Left colon (tissue), 2 donors: ENCODE measurements around the gene PARD6G. TPM values are rescaled to one million over a fixed set of nuclear protein-coding genes. Genes with fewer than 3 reads are reported as not detected.
"Not testable (repeated sequence)": the region's sequence is repeated elsewhere in the genome, so short reads cannot be mapped to it uniquely, and the experiment has no call there.

Experiments
- ATAC-seq: fragments of 200-7000 bp; cut with Tn5 transposase; one replicate; pipeline ENCODE4 v1.9.1; 2020; ENCODE audit warnings: mild to moderate bottlenecking, moderate library complexity
- DNase-seq, 2 donors: peaks; one replicate each; pipeline ENCODE4 v3.0.0-alpha.2; 2020
- intact Hi-C, 2 donors: fragments of 100-400 bp; cut with DNase I in 1 of 2; cut with micrococcal nuclease in 1 of 2; formaldehyde crosslinking; loops; one replicate each; pipeline versions ENCODE4 v1.11.2 to v1.14.0; 2022; cut with DNase I, micrococcal nuclease
- total RNA-seq, 2 donors: library from RNA; stranded (reverse); fragmentation: NEBNext Ultra II Directional; extraction: Animal tissue kit (Norgen Biotek cat#: 25700); gene quantifications; one replicate each; pipeline ENCODE4 v1.2.1, GENCODE V29; 2021
- donor health status: DM: no; HTN: no; CAD: no.
- donor health status: DM: yes; HTN: yes; CAD: no.

PARD6G gene
- total RNA-seq, 2 donors from 2014 or later = 2.5 to 2.7 TPM

DNA sequence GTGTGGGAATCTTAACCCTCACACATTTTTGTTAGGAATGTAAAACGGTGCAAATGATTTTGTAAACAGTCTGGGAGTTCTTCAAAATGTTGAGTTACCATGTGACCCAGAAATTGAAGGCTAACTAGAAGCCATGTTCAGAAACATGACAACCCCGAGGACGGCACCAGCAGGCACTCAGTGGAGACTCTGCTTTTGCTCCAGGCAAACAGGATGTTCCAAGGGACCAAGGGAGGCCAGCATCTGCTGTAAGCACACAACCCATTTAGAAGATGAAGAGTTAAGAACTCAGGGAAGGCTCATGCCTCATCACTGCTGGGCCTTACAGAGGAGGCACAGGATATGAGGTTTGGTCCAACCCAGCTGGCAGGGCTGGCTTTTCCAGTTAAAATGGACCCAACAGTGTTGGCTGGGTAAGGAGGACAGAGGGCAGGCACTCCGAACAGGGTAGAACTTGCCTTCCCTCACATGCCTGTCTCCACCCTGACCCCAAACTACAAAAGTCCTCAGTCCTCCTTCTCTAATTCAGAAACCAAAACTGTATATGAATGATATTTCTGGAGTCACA, 23.6 kb downstream of the PARD6G start:
- ATAC-seq = no peak
- no peak for DNase-seq
- intact Hi-C loops = no loop called here

DNA sequence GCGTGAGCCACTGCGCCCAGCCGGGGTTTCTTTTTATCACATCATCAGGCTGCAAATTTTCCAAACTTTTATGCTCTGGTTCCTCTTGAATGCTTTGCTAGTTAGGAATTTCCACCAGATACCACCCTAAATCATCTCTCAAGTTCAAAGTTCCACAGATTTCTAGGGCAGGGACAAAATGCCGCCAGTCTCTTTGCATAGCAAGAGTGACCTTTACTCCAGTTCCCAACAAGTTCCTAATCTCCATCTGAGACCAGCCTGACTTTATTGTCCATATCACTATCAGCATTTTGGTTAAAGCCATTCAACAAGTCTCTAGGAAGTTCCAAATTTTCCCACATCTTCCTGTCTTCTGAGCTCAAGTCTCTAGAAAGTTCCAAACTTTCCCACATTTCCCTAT, 27.8 kb downstream of the PARD6G start:
- ATAC-seq, DNase-seq, intact Hi-C loops: not testable (repeated sequence)

DNA sequence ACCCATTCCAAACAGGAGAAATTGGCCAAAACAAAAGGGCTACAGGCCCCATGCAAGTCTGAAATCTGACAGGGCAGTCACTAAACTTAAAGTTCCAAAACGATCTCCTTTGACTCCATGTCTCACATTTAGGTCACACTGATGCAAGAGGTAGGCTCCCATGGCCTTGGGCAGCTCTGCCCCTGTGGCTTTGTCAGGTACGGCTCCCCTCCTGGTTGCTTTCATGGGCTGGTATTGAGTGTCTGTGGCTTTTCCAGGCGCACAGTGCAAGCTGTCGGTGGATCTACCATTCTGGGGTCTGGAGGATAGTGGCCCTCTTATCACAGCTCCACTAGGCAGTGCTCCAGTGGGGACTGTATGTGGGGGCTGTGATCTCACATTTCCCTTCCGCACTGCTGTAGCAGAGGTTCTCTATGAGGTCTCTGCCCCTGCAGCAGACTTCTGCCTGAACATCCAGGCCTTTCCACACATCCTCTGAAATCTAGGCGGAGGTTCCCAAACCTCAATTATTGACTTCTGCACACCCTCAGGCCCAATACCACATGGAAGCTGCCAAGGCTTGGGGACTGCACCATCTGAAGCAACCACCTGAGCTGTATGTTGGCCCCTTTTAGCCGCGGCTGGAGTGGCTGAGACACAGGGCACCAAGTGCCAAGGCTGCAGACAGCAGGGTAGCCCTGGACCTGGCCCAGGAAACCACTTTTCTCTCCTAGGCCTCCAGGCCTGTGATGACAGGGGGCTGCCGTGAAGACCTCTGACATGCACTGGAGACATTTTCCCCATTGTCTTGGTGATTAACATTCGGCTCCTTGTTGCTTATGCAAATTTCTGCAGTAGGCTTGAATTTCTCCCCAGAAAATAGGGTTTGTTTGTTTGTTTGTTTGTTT, 28.7 kb downstream of the PARD6G start:
- intact Hi-C loops = no loop called here
- ATAC-seq = no peak
- no peak for DNase-seq

DNA sequence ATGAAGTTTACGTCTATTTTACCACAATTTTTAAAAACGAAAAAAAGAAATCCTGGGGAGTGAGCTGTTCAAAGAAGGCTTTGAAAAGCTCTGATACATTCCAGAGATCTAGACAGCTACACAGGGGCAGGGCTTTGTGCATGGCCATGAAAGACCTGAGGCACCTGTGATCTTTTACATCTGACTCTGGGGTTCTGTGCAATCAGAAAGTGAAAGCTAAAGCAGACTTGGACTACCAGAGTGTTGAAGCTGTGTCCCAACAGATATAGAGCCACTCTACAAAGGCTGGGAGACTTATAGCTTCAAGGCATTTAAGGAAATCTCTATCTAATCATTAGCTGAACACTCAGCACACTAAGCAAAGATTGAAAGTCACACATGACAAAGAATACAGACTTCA, 34.1 kb downstream of the PARD6G start:
- ATAC-seq (no peak), DNase-seq (no peak)
- intact Hi-C loops = no loop called here

DNA sequence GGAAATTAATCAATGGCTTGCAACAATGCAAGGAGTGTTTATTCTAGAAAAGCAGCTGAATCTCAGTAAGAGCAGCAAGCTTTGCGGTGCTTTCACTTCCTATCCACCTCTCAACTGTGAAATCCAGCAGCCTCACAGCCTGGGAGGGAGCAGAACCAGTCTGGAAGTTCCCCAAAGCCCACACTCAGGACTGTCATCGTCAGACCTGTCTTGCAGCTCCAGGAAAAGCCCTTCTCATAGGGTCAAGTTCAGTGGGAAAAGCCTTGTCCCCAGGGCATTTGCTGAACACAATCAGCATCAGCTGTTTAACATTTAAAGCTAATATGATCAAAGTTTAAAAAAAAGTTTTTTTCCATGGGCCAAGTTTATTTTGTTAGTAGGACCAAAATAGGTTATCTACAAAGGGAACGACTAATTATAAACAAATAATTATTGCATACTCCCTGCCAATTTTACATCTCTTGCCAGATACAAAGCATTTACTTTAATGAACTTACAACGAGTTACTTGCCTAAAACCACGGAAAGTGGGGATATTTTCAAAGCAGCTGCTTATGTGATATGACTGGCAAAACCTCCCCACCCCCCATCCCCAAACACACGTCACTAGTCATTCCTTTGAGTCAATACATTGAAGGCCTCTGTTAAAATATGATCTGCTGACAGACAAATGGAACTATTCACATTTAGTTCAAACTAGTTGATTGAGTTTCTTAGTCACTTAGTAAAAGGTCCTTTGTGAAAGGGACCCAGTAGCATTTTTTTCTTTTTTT, 36.8 kb downstream of the PARD6G start:
- DNase-seq (no peak), ATAC-seq (no peak)
- intact Hi-C loops = no loop called here

DNA sequence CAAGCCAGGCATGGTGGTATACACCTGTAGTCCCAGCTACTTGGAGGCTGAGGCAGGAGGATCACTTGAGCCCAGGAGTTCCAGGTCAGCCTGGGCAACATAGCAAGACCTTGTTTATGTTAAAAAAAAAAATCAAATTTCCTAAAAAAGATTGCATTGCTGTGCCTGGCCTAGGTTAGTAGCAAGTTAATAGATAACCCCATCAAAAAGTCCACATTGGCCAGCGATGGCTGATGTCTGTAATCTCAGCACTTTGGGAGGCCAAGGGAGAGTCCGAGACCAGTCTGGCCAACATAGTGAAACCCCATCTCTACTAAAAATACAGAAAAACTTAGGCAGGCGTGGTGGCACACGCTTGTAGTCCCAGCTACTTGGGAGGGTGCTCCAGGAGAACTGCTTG, 38.7 kb downstream of the PARD6G start:
- DNase-seq (no peak), ATAC-seq (no peak)
- intact Hi-C loops = no loop called here

DNA sequence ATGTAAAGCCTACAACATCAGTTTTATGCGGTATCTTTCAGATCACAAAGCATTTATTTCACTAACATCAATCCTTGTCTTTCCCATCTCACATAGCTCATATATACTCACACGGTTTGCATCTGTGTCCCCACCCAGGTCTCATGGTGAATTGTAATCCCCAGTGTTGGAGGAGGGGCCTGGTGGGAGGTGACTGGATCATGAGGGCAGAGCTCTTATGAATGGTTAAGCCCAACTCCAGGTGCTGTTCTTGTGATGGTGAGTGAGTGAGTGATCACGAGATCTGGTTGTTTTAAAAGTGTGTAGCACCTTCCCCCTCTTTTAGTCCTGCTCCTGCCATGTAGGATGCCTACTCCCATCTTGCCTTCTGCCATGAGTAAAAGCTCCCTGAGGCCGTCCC, 42.0 kb downstream of the PARD6G start:
- intact Hi-C loops = no loop called here
- ATAC-seq = no peak
- no peak for DNase-seq

DNA sequence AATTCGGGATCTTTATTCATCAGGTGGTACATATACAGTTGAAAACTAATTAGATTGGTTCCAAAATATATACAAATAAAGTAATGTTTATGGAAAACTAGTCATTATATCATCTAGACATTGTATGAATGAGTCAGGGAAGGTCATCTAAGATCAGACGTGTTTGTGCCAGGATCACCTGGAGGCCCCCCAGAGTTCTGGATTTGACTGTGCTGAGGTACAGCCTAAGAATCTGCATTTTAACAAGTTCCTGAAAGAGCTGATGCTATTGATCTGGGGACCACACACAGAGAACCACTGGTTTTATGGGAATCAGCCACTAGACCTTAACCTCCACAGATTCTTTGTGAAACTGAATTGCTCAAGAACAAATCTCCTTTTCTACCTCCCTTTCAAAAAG, 43.2 kb downstream of the PARD6G start:
- ATAC-seq (no peak), DNase-seq (no peak)
- intact Hi-C loops = no loop called here

DNA sequence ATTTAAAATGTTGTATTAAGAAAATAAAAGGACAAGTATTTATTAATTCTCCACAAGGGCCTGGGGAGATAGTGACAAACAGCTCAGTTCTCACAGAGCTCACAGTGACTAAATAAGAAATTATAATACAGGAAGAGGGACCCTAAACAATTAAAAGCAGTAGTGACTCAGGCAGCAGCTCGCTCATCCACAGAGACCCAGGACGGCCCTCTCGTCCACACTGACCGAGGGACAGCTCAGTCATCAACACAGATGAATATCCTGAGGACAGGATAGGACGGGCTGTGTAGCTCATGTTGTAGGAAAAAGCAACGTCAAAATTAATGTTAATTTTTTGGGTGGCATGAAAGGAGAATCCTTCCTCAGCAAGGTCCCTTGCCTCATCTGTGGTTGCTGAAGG, 44.1 kb downstream of the PARD6G start:
- intact Hi-C loops = no loop called here
- DNase-seq = no peak
- ATAC-seq = no peak

DNA sequence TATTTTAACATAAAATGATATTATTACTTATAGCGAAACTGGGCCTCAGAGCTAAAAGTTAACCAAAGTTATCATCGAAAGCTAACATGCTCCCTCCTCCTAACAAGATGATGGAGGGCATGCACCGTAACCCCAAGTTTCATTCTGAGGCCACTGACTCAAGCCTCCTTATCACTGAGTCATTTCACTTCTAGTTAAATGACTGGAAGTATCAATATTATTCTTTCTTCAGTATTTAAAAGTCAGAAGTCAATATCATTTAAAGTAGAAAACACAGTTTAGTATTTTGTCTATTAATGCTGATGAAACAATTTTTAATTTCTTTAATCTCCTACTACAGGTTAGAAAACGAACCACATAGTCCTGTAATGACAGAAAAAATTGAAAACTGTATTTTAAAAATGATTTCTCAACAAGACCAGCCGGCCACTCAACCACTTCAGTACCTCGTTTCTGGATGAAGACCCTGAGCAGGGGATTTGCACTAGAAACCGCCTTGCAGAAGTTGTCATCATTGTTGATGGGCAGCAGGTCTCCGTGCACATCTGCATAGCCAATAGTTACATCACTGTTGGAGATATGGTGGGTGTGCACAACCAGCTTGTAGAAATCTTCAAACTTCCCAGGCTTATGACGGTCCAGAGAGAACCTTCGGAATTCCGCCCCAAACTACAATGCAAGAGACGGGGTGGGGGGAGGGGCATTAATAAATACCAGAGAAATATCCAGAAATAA, 44.9 kb downstream of the PARD6G start:
- ATAC-seq (no peak), DNase-seq (no peak)
- intact Hi-C loops = no loop called here

DNA sequence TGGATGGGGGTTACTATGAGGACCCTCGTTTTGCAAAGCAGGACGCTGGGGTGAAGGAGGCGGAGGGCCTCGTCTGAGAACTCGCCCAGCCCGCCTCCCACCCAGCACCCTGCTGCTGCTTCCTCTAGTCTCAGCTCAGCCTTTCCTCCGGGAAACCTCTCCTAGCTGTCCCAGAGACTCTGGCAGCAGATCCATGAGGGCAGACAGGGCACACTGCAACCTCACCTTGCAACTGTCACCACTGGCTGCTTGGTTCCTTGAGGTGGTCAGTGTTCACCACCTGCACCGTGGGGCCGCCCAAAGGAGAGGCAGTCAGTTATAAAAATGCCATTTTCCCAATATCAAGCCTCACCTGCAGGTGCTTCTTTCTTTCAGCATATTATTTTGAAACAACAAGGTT, 45.6 kb downstream of the PARD6G start:
- DNase-seq (no peak), ATAC-seq (no peak)
- intact Hi-C loops = no loop called here

DNA sequence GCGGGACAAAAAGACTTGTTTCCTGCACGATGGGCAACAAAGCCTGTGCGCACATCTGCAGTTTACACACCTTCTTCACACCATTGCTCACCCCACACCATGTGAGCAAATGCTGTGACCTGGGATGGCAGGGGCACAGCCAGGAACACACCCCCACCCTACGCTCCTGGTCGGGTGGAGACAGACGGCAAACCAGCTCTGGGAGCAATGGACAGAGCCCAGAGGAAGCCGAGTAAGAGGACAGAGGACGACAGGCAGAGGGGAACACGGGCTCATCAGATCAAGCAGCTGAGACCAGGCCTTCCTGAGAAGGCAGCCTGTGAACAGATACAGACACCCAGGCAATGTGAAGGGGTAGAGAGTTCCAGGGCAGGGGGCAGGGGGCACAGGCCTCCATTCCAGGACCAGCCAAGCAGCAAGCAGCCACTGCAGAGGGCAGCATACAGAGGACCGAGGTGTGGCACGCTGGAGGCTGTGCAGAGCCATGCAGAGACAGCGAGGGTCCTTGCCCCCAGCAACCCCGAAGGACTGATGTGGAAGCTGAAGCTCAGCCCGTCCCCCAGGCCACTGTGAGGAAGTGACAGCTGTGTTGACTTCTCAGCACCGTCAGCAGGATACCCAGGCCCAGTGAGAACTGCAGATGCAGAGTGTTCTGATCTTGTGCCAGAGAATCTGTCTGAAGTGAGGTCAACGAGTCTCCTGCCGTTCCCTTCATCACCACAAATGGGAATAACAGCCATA, 46.2 kb downstream of the PARD6G start:
- no peak for ATAC-seq
- DNase-seq = no peak
- intact Hi-C loops = no loop called here

DNA sequence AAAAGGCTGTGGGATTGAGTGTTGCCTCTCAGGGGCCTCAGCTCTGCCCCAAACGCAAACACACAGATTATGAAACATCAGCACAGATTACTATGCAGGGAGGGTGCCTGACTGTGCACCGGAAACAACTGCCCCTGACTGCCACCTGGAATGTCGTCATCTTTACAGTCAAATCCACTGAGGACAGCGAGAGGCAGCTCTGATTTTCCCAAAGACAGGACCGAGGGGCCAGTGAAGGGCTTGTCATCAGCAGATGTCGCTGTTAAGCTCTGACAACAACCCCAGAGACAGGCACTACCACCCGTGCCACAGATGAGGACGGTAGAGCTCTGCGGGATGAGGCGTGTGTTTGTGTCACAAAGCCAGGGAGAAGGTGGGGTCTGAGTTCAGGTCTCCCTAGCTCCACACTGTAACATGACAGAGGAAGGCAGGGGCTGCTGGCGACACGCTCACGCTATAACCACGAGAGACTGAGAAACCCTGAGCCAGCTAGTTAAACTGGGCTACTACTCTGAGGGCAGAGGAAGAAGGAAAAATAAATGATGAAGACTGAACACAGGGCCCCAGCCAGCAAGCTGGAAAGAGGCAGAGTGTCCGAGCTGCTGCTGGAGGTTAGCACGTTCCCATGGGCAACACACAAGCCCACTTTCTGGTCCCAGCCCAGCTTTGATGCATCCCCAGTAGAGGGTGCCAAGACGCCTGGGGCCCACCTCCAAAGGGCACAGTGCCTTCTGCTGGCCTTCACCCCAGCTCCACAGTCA, 47.0 kb downstream of the PARD6G start:
- ATAC-seq (no peak), DNase-seq (no peak)
- intact Hi-C loops = no loop called here

DNA sequence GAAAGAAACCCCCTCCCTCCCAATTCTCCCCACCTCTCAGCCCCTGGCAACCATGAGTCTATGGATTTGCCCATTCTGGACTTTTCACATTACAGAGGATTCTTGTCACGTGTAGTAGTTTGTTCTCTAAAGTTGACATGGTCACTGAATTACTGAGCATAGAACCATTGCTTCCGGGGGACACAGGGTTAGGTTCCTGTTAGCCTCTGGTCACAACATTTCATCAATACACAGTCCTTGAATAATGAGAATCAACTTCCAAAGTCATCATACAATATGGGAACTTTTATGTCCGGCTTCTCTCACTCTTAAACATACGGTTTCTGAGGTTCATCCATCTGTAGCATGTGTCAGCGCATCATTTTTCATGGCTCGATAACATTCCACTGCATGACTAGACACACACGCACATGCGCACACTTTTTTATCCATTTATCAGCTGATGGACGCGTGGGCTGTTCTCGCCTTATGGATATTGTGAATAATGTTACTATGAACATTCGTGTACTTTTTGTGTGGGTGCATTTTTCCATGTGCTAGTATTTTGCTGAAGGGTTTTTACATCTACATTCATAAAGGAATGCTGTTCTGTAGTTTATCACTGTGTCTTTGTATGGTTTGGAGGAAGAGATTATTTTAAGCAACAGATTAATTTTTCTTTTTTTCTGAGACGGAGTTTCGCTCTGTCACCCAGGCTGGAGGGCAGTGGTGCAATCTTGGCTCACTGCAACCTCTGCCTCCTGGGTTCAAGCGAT, 48.1 kb downstream of the PARD6G start:
- ATAC-seq = no peak
- intact Hi-C loops = no loop called here
- no peak for DNase-seq

DNA sequence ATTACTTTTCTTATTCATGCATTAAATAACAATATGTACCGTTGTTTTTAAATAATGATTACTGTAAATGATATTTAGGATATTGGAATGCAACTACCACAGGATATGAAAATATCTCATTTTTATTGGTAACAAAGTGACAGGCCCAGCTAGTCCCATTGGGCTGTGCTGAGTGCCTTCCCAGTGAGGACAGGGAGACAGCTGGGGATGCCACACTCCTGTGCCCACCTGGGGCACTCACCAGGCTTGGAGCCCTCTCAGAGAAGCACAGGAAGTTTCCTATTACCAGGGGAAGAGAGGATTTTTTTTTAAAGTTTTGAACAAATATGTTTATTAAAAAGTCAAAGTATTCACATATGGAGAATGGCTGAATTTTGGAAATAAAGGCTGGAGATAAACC, 48.9 kb downstream of the PARD6G start:
- DNase-seq = no peak
- ATAC-seq = no peak
- intact Hi-C loops = no loop called here

DNA sequence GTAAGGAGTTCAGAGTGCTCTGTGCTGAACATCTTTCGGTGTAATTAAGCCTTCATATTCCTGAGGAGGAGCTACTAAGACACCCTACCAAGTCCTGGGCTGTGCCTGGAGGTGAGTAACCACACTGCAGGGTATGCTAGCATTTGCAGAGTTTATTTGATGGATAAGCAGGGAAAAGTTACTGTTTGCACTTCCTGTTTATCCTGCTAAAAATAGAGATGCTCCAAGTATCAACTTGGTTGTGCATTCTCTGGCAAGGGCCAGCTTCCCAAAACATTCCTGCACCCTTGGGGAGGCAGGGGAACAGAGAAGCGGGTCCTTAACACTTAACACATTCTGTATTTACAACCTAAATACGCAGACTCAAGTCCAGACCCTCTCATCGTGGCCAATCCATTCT, 49.8 kb downstream of the PARD6G start:
- intact Hi-C loops = no loop called here
- DNase-seq (no peak), ATAC-seq (no peak)

DNA sequence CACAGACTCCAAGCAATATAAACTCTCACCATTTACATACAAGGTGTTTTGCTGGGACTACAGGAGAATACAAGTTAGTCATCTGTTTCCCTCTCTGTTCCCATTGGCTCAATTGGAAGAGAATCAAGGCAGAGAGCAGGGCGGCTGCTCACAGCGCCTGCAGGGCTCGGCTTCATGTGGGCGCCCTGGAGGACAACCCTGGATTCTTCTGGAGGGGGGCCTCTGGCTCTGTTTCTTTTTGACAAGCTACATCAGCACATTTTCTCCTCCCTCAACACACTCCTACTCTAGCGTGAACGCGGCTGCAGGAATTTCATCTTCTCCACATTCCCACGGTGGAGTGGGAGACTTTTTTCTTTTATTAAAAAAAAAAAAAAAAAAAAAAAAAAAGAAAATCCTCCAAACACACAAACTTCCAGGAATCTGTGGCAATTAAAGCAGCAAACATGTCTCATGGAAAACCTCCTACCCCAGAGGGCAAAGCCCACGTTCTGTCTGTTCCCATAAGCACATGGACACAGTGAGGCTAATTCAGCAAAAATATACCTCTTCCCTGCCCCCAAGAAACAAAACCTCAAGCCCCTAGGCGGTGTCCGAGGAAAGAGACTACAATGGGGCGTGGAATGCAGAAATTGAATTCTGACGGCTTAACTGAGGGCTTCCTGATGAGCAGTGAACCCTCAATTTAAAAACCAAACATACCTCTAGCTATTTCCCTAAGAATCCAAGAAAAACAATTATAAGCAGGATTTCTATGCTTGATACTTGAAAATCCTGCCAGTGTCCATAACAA, 50.6 kb downstream of the PARD6G start:
- no peak for ATAC-seq
- DNase-seq = no peak
- intact Hi-C loops = no loop called here
